CD8-positive, alpha-beta memory T cell (primary cell): ENCODE results near the gene GSC. TPM values are rescaled to one million over a fixed set of nuclear protein-coding genes. Genes with fewer than 3 reads are reported as not detected.

Source experiments
- CTCF ChIA-PET: fragments of 350-600 bp; sonication (Branson Sonifier 250); formaldehyde crosslinking; loops from one replicate; lab custom pipeline; 2021; ENCODE audit warnings: antibody characterized with exemption; lab: Charles Lee
- POLR2A ChIA-PET: fragments of 350-600 bp; sonication (Branson Sonifier 250); formaldehyde crosslinking; loops from one replicate; lab custom pipeline; 2021; ENCODE audit warnings: antibody characterized with exemption; lab: Charles Lee
- DNase-seq, 5 donors: peaks; one replicate each; pipeline versions ENCODE4 v3.0.0 to v3.0.0-alpha.2; 2020 to 2022; ENCODE audit warnings: mixed read lengths in 1 of 5
- H3K27ac ChIP-seq: one replicate; pipeline ENCODE4 v1.7.0; 2013; ENCODE audit warnings: low read depth, mild to moderate bottlenecking, low read length, moderate library complexity
- H3K27me3 ChIP-seq: 2 replicates; pipeline ENCODE4 v1.7.0; 2013; ENCODE audit warnings: low read length, mild to moderate bottlenecking; ENCODE audit not compliant: insufficient read depth, poor library complexity, severe bottlenecking
- H3K36me3 ChIP-seq: 2 replicates; pipeline ENCODE4 v1.7.0; 2013; ENCODE audit warnings: mild to moderate bottlenecking, low read length, moderate library complexity; ENCODE audit not compliant: insufficient read depth
- H3K4me1 ChIP-seq: 2 replicates; pipeline ENCODE4 v1.7.0; 2013; ENCODE audit warnings: mild to moderate bottlenecking, low read length, moderate library complexity; ENCODE audit not compliant: insufficient read depth
- H3K4me3 ChIP-seq: 2 replicates; pipeline ENCODE4 v1.7.0; 2013; ENCODE audit warnings: mild to moderate bottlenecking, low read length
- H3K9me3 ChIP-seq: 2 replicates; pipeline ENCODE4 v1.7.0; 2013; ENCODE audit warnings: mild to moderate bottlenecking, low read length
- H3K27ac Mint-ChIP-seq, 8 donors: one replicate each; pipeline ENCODE4 v1.8.0; 2020 to 2021; ENCODE audit warnings: mixed read lengths in 8 of 8, mild to moderate bottlenecking in 6 of 8, inconsistent platforms in 3 of 8, moderate library complexity in 3 of 8
- H3K27me3 Mint-ChIP-seq, 2 donors: one replicate each; pipeline ENCODE4 v1.8.0; 2020 to 2021; ENCODE audit warnings: mixed read lengths in 2 of 2, mild to moderate bottlenecking in 1 of 2, moderate library complexity in 1 of 2
- H3K36me3 Mint-ChIP-seq, 3 donors: one replicate each; pipeline ENCODE4 v1.8.0; 2020 to 2021; ENCODE audit warnings: mixed read lengths in 3 of 3, inconsistent platforms in 1 of 3, mild to moderate bottlenecking in 1 of 3
- H3K4me1 Mint-ChIP-seq, 3 donors: one replicate each; pipeline ENCODE4 v1.8.0; 2020 to 2021; ENCODE audit warnings: mixed read lengths in 3 of 3, inconsistent platforms in 1 of 3, mild to moderate bottlenecking in 1 of 3
- H3K4me3 Mint-ChIP-seq, 7 donors: one replicate each; pipeline ENCODE4 v1.8.0; 2020 to 2021; ENCODE audit warnings: mixed read lengths in 7 of 7, mild to moderate bottlenecking in 6 of 7, moderate library complexity in 4 of 7, inconsistent platforms in 2 of 7
- H3K9me3 Mint-ChIP-seq, 5 donors: one replicate each; pipeline ENCODE4 v1.8.0; 2020 to 2022; ENCODE audit warnings: mixed read lengths in 5 of 5, mild to moderate bottlenecking in 3 of 5, moderate library complexity in 2 of 5, inconsistent platforms in 1 of 5
- polyA plus RNA-seq: library from polyadenylated mRNA; unstranded; fragments of 300-500 nt; fragmentation: Illumina TruSeq; gene quantifications from one replicate; pipeline ENCODE4 v1.2.3, GENCODE V29; 2021
- total RNA-seq, 2 experiments: library from RNA; stranded (reverse); gene quantifications; one replicate each; pipeline ENCODE4 v1.2.3, GENCODE V29; 2021

Gene GSC
- total and polyA plus RNA-seq, 3 experiments from 2014 or later = 0.51 TPM; not detected in 2

- DNase-seq = no peak
- Mint-ChIP-seq H3K27ac (no peak overlapping the region), H3K4me1 (peaks cover 14 to 36% (median 21%) of the 10 kb centered on the region in 3 donors), H3K4me3 (peak overlapping the region in 6 of 7 donors; percentile 47 to 68 (median 54)), H3K27me3 (peaks cover 70 to 86% of the 10 kb centered on the region in 2 donors), H3K36me3 (no peaks in the 10 kb centered on the region), H3K9me3 (peaks cover 0 to 7% (median 2%) of the 10 kb centered on the region in 5 donors)
- Histone ChIP-seq H3K9me3 (no peaks in the 10 kb centered on the region), H3K27me3 (peaks cover 40% of the 10 kb centered on the region), H3K4me3 (no peak overlapping the region), H3K27ac (no peak overlapping the region), H3K4me1 (no peaks in the 10 kb centered on the region), H3K36me3 (no peaks in the 10 kb centered on the region)
- CTCF ChIA-PET = no interaction called here
- POLR2A ChIA-PET = no interaction called here
These were observed 387 bp upstream of the GSC start for GRCh38 chr14:94770251-94770749.

GRCh38 chr14:94768521-94769390, 1.2 kb downstream of the GSC start:
- H3K27me3 Mint-ChIP-seq = peaks cover 69 to 85% of the 10 kb centered on the region in 2 donors
- peak in 1 of 5 donors; percentile 55 for DNase-seq
- H3K9me3 ChIP-seq = no peaks in the 10 kb centered on the region
- H3K4me3 ChIP-seq = no peak overlapping the region
- ChIA-PET POLR2A (no interaction called here), CTCF (no interaction called here)
- no peak overlapping the region for H3K27ac ChIP-seq
- peak overlapping the region; percentile 45 to 89 (median 78) for H3K4me3 Mint-ChIP-seq
- H3K27ac Mint-ChIP-seq = peak overlapping the region in 1 of 8 donors; percentile 38
- peaks cover 0 to 7% (median 2%) of the 10 kb centered on the region in 5 donors for H3K9me3 Mint-ChIP-seq
- no peaks in the 10 kb centered on the region for H3K4me1 ChIP-seq
- H3K4me1 Mint-ChIP-seq = peaks cover 14 to 35% (median 21%) of the 10 kb centered on the region in 3 donors
- H3K27me3 ChIP-seq = peaks cover 35% of the 10 kb centered on the region
- no peaks in the 10 kb centered on the region for H3K36me3 Mint-ChIP-seq
- H3K36me3 ChIP-seq = no peaks in the 10 kb centered on the region

GRCh38 chr14:94768141-94768520, 1.8 kb downstream of the GSC start:
- peaks cover 70 to 85% of the 10 kb centered on the region in 2 donors for H3K27me3 Mint-ChIP-seq
- no peak overlapping the region for H3K4me3 ChIP-seq
- H3K4me1 Mint-ChIP-seq = peaks cover 14 to 30% (median 21%) of the 10 kb centered on the region in 3 donors
- peak overlapping the region in 1 of 8 donors; percentile 22 for H3K27ac Mint-ChIP-seq
- no peaks in the 10 kb centered on the region for H3K36me3 Mint-ChIP-seq
- no peaks in the 10 kb centered on the region for H3K9me3 ChIP-seq
- peaks cover 29% of the 10 kb centered on the region for H3K27me3 ChIP-seq
- H3K4me1 ChIP-seq = no peaks in the 10 kb centered on the region
- peaks cover 0 to 7% (median 0%) of the 10 kb centered on the region in 5 donors for H3K9me3 Mint-ChIP-seq
- peak overlapping the region; percentile 43 to 88 (median 69) for H3K4me3 Mint-ChIP-seq
- POLR2A ChIA-PET = no interaction called here
- H3K36me3 ChIP-seq = no peaks in the 10 kb centered on the region
- DNase-seq = no peak
- CTCF ChIA-PET = no interaction called here
- no peak overlapping the region for H3K27ac ChIP-seq

GRCh38 chr14:94767321-94767878, 2.5 kb downstream of the GSC start:
- H3K4me3 ChIP-seq = no peak overlapping the region
- ChIA-PET CTCF (interaction anchor here (1.2 kb wide), 1 partner anchor 16 kb away, joined by 3 read pairs; no protein-coding TSS in a partner anchor), POLR2A (no interaction called here)
- no peaks in the 10 kb centered on the region for H3K36me3 Mint-ChIP-seq
- H3K9me3 Mint-ChIP-seq = peaks cover 0 to 7% (median 0%) of the 10 kb centered on the region in 5 donors
- no peaks in the 10 kb centered on the region for H3K36me3 ChIP-seq
- peaks cover 22% of the 10 kb centered on the region for H3K27me3 ChIP-seq
- H3K4me1 ChIP-seq = no peaks in the 10 kb centered on the region
- peaks cover 65 to 85% of the 10 kb centered on the region in 2 donors for H3K27me3 Mint-ChIP-seq
- peak overlapping the region in 3 of 7 donors; percentile 14 to 56 (median 44) for H3K4me3 Mint-ChIP-seq
- no peak overlapping the region for H3K27ac ChIP-seq
- H3K9me3 ChIP-seq = no peaks in the 10 kb centered on the region
- no peak for DNase-seq
- H3K27ac Mint-ChIP-seq = no peak overlapping the region
- peaks cover 14 to 28% (median 21%) of the 10 kb centered on the region in 3 donors for H3K4me1 Mint-ChIP-seq

- Histone ChIP-seq H3K27me3 (peaks cover 13% of the 10 kb centered on the region), H3K4me3 (no peak overlapping the region), H3K27ac (no peak overlapping the region), H3K4me1 (no peaks in the 10 kb centered on the region), H3K36me3 (no peaks in the 10 kb centered on the region), H3K9me3 (no peaks in the 10 kb centered on the region)
- H3K36me3 Mint-ChIP-seq = no peaks in the 10 kb centered on the region
- ChIA-PET CTCF (no interaction called here), POLR2A (no interaction called here)
- peaks cover 54 to 79% of the 10 kb centered on the region in 2 donors for H3K27me3 Mint-ChIP-seq
- H3K27ac Mint-ChIP-seq = peak overlapping the region in 2 of 8 donors; percentile 74 to 83
- H3K4me3 Mint-ChIP-seq = no peak overlapping the region
- H3K9me3 Mint-ChIP-seq = peaks cover 0 to 5% (median 0%) of the 10 kb centered on the region in 5 donors
- peaks cover 8 to 16% (median 15%) of the 10 kb centered on the region in 3 donors for H3K4me1 Mint-ChIP-seq
- DNase-seq = no peak
These were observed 5.3 kb downstream of the GSC start for GRCh38 chr14:94764573-94764972.

- ChIA-PET CTCF (no interaction called here), POLR2A (no interaction called here)
- Histone ChIP-seq H3K9me3 (no peaks in the 10 kb centered on the region), H3K27ac (no peak overlapping the region), H3K36me3 (no peaks in the 10 kb centered on the region), H3K27me3 (peaks cover 13% of the 10 kb centered on the region), H3K4me3 (no peak overlapping the region), H3K4me1 (no peaks in the 10 kb centered on the region)
- Mint-ChIP-seq H3K4me1 (no peaks in the 10 kb centered on the region), H3K4me3 (no peak overlapping the region), H3K9me3 (no peaks in the 10 kb centered on the region), H3K27ac (no peak overlapping the region), H3K36me3 (no peaks in the 10 kb centered on the region), H3K27me3 (peaks cover 47 to 71% of the 10 kb centered on the region in 2 donors)
- DNase-seq = no peak
These were observed 7.5 kb downstream of the GSC start for GRCh38 chr14:94762431-94762830.

GRCh38 chr14:94761997-94762377, 7.9 kb downstream of the GSC start:
- no peak overlapping the region for H3K4me3 Mint-ChIP-seq
- CTCF ChIA-PET = no interaction called here
- POLR2A ChIA-PET = no interaction called here
- Histone ChIP-seq H3K9me3 (no peaks in the 10 kb centered on the region), H3K4me1 (no peaks in the 10 kb centered on the region), H3K27me3 (peaks cover 13% of the 10 kb centered on the region), H3K36me3 (no peaks in the 10 kb centered on the region), H3K4me3 (no peak overlapping the region), H3K27ac (no peak overlapping the region)
- H3K36me3 Mint-ChIP-seq = no peaks in the 10 kb centered on the region
- H3K4me1 Mint-ChIP-seq = no peaks in the 10 kb centered on the region
- no peak overlapping the region for H3K27ac Mint-ChIP-seq
- H3K27me3 Mint-ChIP-seq = peaks cover 44 to 70% of the 10 kb centered on the region in 2 donors
- no peak for DNase-seq
- no peaks in the 10 kb centered on the region for H3K9me3 Mint-ChIP-seq
